SK-N-SH treated with all-trans-retinoic acid at 6 μM for 48 hours (cell line): ENCODE results near the gene NHP2.

Source experiments
- ATAC-seq: fragments of 200-7000 bp; cut with Tn5 transposase; 3 replicates; pipeline ENCODE4 v1.9.1; 2020; ENCODE audit warnings: mild to moderate bottlenecking, moderate library complexity
- BACH2 ChIP-seq: fragments of 250-450 bp; sonication (Bioruptor Pico); IDR thresholded peaks from 2 replicates; pipeline ENCODE4 v1.9.0; 2021; ENCODE audit warnings: mild to moderate bottlenecking, borderline replicate concordance
- CSDC2 ChIP-seq: fragments of 250-450 bp; sonication (Bioruptor Pico); IDR thresholded peaks from 2 replicates; pipeline ENCODE4 v1.5.0; 2020; ENCODE audit warnings: mild to moderate bottlenecking, moderate library complexity
- ESRRG ChIP-seq: fragments of 250-450 bp; sonication (Bioruptor Pico); IDR thresholded peaks from 2 replicates; pipeline ENCODE4 v1.6.1; 2021; ENCODE audit warnings: mild to moderate bottlenecking
- GLIS3 ChIP-seq: fragments of 250-450 bp; sonication (Bioruptor Pico); IDR thresholded peaks from 2 replicates; pipeline ENCODE4 v1.5.0; 2020; ENCODE audit warnings: mild to moderate bottlenecking, moderate library complexity
- ISL1 ChIP-seq: fragments of 250-450 bp; sonication (Bioruptor Pico); IDR thresholded peaks from 2 replicates; pipeline ENCODE4 v2.1.2; 2022; ENCODE audit warnings: mild to moderate bottlenecking, moderate library complexity
- OSR1 ChIP-seq: fragments of 250-450 bp; sonication (Bioruptor Pico); IDR thresholded peaks from 2 replicates; pipeline ENCODE4 v1.8.0; 2022; ENCODE audit warnings: moderate library complexity, mild to moderate bottlenecking, inconsistent platforms
- PPARA ChIP-seq: fragments of 250-450 bp; sonication (Bioruptor Pico); IDR thresholded peaks from 2 replicates; pipeline ENCODE4 v1.5.0; 2020; ENCODE audit warnings: mild to moderate bottlenecking, borderline replicate concordance
- SNAI2 ChIP-seq: fragments of 250-450 bp; sonication (Bioruptor Pico); IDR thresholded peaks from 2 replicates; pipeline ENCODE4 v1.5.0; 2020; ENCODE audit warnings: mild to moderate bottlenecking, moderate library complexity
- TCF4 ChIP-seq: fragments of 250-450 bp; sonication (Bioruptor Pico); IDR thresholded peaks from 2 replicates; pipeline ENCODE4 v1.8.0; 2021; ENCODE audit warnings: mild to moderate bottlenecking, moderate library complexity, borderline replicate concordance
- TOX ChIP-seq: fragments of 250-450 bp; sonication (Bioruptor Pico); IDR thresholded peaks from 2 replicates; pipeline ENCODE4 v1.8.0; 2021; ENCODE audit warnings: mild to moderate bottlenecking, moderate library complexity, borderline replicate concordance
- ZC3H10 ChIP-seq: fragments of 250-450 bp; sonication (Bioruptor Pico); IDR thresholded peaks from 2 replicates; pipeline ENCODE4 v1.5.1; 2021; ENCODE audit warnings: mild to moderate bottlenecking, moderate library complexity
- ZFP3 ChIP-seq: fragments of 250-450 bp; sonication (Bioruptor Pico); IDR thresholded peaks from 2 replicates; pipeline ENCODE4 v1.5.0; 2020; ENCODE audit warnings: mild to moderate bottlenecking, moderate library complexity
- ZFP30 ChIP-seq: fragments of 450-650 bp; formaldehyde crosslinking; IDR thresholded peaks from 2 replicates; pipeline ENCODE4 v1.5.0; 2022; ENCODE audit warnings: mild to moderate bottlenecking, moderate library complexity
- ZNF565 ChIP-seq: fragments of 450-650 bp; formaldehyde crosslinking; conservative IDR thresholded peaks from 2 replicates; pipeline ENCODE4 v1.5.0; 2020; ENCODE audit warnings: low read depth, mild to moderate bottlenecking, moderate library complexity
- ZNF8 ChIP-seq: fragments of 450-650 bp; formaldehyde crosslinking; IDR thresholded peaks from 2 replicates; pipeline ENCODE4 v1.5.0; 2020; ENCODE audit warnings: mild to moderate bottlenecking, moderate library complexity
- TF ChIP-seq, protein P1 (sequence below): fragments of 250-450 bp; sonication (Bioruptor Pico); IDR thresholded peaks from 2 replicates; pipeline ENCODE4 v1.5.0; 2020; ENCODE audit warnings: mild to moderate bottlenecking, moderate library complexity
- TF ChIP-seq, protein P2 (sequence below): fragments of 250-450 bp; sonication (Bioruptor Pico); IDR thresholded peaks from 2 replicates; pipeline ENCODE4 v1.5.1; 2021; ENCODE audit warnings: mild to moderate bottlenecking, moderate library complexity
- TF ChIP-seq, protein P3 (sequence below): fragments of 250-450 bp; sonication (Bioruptor Pico); IDR thresholded peaks from 2 replicates; pipeline ENCODE4 v1.5.1; 2020; ENCODE audit warnings: low read depth, mild to moderate bottlenecking, moderate library complexity
- TF ChIP-seq, protein P4 (sequence below): fragments of 250-450 bp; sonication (Bioruptor Pico); IDR thresholded peaks from 2 replicates; pipeline ENCODE4 v1.8.0; 2021; ENCODE audit warnings: low read depth, mild to moderate bottlenecking, moderate library complexity, borderline replicate concordance

NHP2 gene

DNA sequence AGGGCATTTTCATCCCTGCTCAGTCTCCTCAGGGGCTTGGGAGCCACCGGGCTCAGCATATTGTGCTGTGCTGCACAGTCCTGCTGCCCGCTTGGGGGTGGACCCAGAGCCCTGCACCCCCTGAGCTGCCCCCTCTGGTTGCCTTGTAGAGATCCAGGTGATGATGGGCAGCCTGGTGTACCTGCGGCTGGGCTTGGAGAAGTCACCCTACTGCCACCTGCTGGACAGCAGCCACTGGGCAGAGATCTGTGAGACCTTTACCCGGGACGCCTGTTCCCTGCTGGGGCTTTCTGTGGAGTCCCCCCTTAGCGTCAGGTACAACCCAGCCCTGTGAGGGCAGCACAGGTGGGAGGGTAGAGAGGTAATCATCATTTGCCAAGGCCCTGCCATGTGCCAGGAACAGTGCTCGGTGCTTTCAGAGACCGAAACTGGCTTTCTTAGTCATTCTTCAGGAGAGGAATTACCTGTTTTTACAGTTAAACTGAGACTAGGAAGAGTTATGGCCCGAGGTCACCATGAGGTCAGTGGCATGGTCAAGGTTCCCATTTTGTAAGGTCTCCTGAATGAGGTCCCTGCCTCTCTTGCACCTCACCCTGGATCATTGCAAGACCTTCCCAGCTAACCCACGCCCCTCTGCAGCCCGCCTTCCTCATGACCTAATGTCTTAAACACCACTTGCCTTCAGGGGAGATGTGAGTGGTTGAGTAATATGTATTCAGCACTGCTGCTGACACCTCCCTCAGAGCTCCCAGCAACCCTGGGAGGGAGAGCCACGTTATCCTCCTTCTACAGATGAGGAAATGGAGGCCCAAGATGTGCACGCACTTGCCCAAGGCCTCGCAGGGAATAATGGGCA, 7.5 kb downstream of the NHP2 start:
- peak; percentile 77 for ATAC-seq

DNA sequence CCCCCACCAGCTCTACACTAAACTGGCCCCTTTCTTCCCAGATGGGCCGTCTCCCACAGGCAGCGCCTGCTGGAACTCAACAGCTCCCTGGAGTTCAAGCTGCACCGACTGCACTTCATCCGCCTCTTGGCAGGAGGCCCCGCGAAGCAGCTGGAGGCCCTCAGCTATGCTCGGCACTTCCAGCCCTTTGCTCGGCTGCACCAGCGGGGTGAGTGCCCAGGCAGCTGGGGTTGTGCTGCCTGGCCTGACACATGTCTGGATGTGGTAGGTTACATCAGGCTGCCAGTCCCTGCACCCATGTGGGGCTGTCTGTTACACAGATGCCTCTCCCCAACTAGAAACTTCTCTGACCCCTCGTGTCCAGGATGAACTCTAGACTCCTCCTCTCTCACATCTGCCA, 9.8 kb downstream of the NHP2 start:
- ATAC-seq: no peak
- TF ChIP-seq, protein P1, sequence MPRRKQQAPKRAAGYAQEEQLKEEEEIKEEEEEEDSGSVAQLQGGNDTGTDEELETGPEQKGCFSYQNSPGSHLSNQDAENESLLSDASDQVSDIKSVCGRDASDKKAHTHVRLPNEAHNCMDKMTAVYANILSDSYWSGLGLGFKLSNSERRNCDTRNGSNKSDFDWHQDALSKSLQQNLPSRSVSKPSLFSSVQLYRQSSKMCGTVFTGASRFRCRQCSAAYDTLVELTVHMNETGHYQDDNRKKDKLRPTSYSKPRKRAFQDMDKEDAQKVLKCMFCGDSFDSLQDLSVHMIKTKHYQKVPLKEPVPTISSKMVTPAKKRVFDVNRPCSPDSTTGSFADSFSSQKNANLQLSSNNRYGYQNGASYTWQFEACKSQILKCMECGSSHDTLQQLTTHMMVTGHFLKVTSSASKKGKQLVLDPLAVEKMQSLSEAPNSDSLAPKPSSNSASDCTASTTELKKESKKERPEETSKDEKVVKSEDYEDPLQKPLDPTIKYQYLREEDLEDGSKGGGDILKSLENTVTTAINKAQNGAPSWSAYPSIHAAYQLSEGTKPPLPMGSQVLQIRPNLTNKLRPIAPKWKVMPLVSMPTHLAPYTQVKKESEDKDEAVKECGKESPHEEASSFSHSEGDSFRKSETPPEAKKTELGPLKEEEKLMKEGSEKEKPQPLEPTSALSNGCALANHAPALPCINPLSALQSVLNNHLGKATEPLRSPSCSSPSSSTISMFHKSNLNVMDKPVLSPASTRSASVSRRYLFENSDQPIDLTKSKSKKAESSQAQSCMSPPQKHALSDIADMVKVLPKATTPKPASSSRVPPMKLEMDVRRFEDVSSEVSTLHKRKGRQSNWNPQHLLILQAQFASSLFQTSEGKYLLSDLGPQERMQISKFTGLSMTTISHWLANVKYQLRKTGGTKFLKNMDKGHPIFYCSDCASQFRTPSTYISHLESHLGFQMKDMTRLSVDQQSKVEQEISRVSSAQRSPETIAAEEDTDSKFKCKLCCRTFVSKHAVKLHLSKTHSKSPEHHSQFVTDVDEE (CRISPR knock-in tag): no peak
- no peak for TF ChIP-seq GLIS3 (CRISPR knock-in tag)
- TF ChIP-seq ESRRG: no peak
- no peak for TF ChIP-seq ZNF565
- TF ChIP-seq ZNF8 (CRISPR knock-in tag): no peak

More for the DNA sequence above, 7.5 kb downstream of the NHP2 start:
- TF ChIP-seq, protein P1 (CRISPR knock-in tag): no peak
- TF ChIP-seq BACH2 (CRISPR knock-in tag): no peak
- TF ChIP-seq ZFP3: no peak
- no peak for TF ChIP-seq ZFP30 (CRISPR knock-in tag)
- TF ChIP-seq, protein P2, sequence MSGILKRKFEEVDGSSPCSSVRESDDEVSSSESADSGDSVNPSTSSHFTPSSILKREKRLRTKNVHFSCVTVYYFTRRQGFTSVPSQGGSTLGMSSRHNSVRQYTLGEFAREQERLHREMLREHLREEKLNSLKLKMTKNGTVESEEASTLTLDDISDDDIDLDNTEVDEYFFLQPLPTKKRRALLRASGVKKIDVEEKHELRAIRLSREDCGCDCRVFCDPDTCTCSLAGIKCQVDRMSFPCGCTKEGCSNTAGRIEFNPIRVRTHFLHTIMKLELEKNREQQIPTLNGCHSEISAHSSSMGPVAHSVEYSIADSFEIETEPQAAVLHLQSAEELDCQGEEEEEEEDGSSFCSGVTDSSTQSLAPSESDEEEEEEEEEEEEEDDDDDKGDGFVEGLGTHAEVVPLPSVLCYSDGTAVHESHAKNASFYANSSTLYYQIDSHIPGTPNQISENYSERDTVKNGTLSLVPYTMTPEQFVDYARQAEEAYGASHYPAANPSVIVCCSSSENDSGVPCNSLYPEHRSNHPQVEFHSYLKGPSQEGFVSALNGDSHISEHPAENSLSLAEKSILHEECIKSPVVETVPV (CRISPR knock-in tag): no peak
- no peak for TF ChIP-seq TOX
- TF ChIP-seq, protein P3, sequence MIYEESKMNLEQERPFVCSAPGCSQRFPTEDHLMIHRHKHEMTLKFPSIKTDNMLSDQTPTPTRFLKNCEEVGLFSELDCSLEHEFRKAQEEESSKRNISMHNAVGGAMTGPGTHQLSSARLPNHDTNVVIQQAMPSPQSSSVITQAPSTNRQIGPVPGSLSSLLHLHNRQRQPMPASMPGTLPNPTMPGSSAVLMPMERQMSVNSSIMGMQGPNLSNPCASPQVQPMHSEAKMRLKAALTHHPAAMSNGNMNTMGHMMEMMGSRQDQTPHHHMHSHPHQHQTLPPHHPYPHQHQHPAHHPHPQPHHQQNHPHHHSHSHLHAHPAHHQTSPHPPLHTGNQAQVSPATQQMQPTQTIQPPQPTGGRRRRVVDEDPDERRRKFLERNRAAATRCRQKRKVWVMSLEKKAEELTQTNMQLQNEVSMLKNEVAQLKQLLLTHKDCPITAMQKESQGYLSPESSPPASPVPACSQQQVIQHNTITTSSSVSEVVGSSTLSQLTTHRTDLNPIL: no peak
- no peak for TF ChIP-seq PPARA (CRISPR knock-in tag)
- TF ChIP-seq ZNF565: no peak
- no peak for TF ChIP-seq ISL1 (CRISPR knock-in tag)
- TF ChIP-seq ZNF8 (CRISPR knock-in tag): no peak
- TF ChIP-seq SNAI2: no peak
- no peak for TF ChIP-seq ESRRG
- no peak for TF ChIP-seq ZC3H10
- TF ChIP-seq OSR1: no peak
- no peak for TF ChIP-seq CSDC2 (CRISPR knock-in tag)

DNA sequence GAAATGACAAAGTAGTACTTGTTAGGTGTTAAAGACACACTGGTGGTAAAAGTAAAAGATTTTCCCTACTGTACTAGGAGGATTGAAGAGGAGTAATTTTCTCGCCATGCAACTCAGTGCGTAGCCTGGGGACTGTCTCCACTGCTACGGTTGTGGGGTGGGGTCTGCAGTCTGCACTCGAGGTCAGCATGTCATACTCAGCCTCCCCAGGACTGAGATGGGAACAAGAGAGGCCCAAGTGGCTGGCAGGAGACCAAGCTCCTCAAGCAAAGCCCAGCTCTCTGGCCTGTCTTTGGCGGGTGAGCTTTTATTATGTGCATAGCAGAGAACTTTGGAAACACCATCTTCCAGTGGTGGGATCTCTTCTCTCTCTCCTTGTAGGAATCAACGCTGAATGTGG, 10.4 kb downstream of the NHP2 start:
- no peak for TF ChIP-seq ESRRG
- TF ChIP-seq TOX: no peak
- TF ChIP-seq, protein P4, sequence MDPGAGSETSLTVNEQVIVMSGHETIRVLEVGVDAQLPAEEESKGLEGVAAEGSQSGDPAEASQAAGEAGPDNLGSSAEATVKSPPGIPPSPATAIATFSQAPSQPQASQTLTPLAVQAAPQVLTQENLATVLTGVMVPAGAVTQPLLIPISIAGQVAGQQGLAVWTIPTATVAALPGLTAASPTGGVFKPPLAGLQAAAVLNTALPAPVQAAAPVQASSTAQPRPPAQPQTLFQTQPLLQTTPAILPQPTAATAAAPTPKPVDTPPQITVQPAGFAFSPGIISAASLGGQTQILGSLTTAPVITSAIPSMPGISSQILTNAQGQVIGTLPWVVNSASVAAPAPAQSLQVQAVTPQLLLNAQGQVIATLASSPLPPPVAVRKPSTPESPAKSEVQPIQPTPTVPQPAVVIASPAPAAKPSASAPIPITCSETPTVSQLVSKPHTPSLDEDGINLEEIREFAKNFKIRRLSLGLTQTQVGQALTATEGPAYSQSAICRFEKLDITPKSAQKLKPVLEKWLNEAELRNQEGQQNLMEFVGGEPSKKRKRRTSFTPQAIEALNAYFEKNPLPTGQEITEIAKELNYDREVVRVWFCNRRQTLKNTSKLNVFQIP (CRISPR knock-in tag): no peak
- no peak for TF ChIP-seq TCF4 (CRISPR knock-in tag)
- TF ChIP-seq ISL1 (CRISPR knock-in tag): no peak
- TF ChIP-seq SNAI2: no peak
- no peak for TF ChIP-seq GLIS3 (CRISPR knock-in tag)
- TF ChIP-seq, protein P1 (CRISPR knock-in tag): no peak
- TF ChIP-seq ZNF8 (CRISPR knock-in tag): no peak
- ATAC-seq: no peak
